Adrenal gland (tissue), 12 donors: ENCODE data around the gene FNBP1L. TPM values are rescaled to one million over a fixed set of nuclear protein-coding genes. Genes with fewer than 3 reads are reported as not detected.

ENCODE experiments used
- DNase-seq, 7 donors: peaks; one replicate each; pipeline ENCODE4 v3.0.0-alpha.2; 2019 to 2020
- H3K27ac ChIP-seq, 5 donors: fragments of 200-600 bp; sonication (generic) in 4 of 5; 1 replicate in 3 of 5; 2 replicates in 2 of 5; pipeline versions ENCODE4 v1.5.1 to v1.8.0; 2016 to 2020; ENCODE audit warnings: mild to moderate bottlenecking in 1 of 5
- H3K27me3 ChIP-seq: fragments of 200-600 bp; 2 replicates; pipeline ENCODE4 v1.8.0; 2021
- H3K36me3 ChIP-seq, 2 donors: fragments of 200-600 bp; replicated peaks in 1 of 2; 1 replicate in 1 of 2; 2 replicates in 1 of 2; pipeline versions ENCODE4 v1.5.1 to v1.8.0; 2018 to 2022
- H3K4me1 ChIP-seq, 2 donors: fragments of 200-600 bp; replicated peaks in 1 of 2; 1 replicate in 1 of 2; 2 replicates in 1 of 2; pipeline versions ENCODE4 v1.5.1 to v1.8.0; 2018 to 2021
- H3K4me3 ChIP-seq, 4 donors: fragments of 200-600 bp; sonication (generic) in 3 of 4; one replicate each; pipeline ENCODE4 v1.5.1; 2016 to 2018
- H3K9me3 ChIP-seq, 3 donors: fragments of 200-600 bp; sonication (generic) in 1 of 3; replicated peaks in 1 of 3; 1 replicate in 2 of 3; 2 replicates in 1 of 3; pipeline versions ENCODE4 v1.5.1 to v1.8.0; 2016 to 2021
- CTCF ChIP-seq, 6 experiments: fragments of 450-650 bp in 4 of 6; fragments of 200-600 bp in 2 of 6; sonication (generic) in 1 of 6; IDR thresholded peaks; 1 replicate in 5 of 6; 2 replicates in 1 of 6; pipeline versions ENCODE4 v1.5.1 to v1.8.0; 2016 to 2021; ENCODE audit warnings: antibody characterized with exemption in 6 of 6, mild to moderate bottlenecking in 2 of 6, moderate library complexity in 1 of 6
- POLR2A ChIP-seq, 2 donors: fragments of 450-650 bp; IDR thresholded peaks; one replicate each; pipeline ENCODE4 v1.6.1; 2017; ENCODE audit warnings: antibody characterized with exemption in 2 of 2, mild to moderate bottlenecking in 2 of 2, moderate library complexity in 1 of 2
- WGBS, 4 donors: extraction: QIAGEN DNeasy Blood & Tissue Kit in 2 of 4; methylation state at CpG; one replicate each; pipeline versions ENCODE4 v1.1.5 to v1.1.7; 2013 to 2017; 5-methylcytosine and 5-hydroxymethylcytosine counted together
- intact Hi-C, 2 donors: fragments of 100-400 bp; cut with DNase I; formaldehyde crosslinking; loops; one replicate each; pipeline versions ENCODE4 v1.14.1 to v1.15.0; 2022 to 2023
- polyA plus RNA-seq, 3 donors: library from polyadenylated mRNA; stranded (reverse); fragments of 200-250 nt in 2 of 3; fragments of 350-450 nt in 1 of 3; fragmentation: Illumina TruSeq in 1 of 3; extraction: RNeasy Lipid Tissue Mini Kit (QIAGEN cat#74804) in 1 of 3; gene quantifications; one replicate each; pipeline ENCODE4 v1.2.3, GENCODE V29; 2013 to 2014
- total RNA-seq, 9 donors: library from RNA; depleted of rRNA in 4 of 9; stranded (reverse); fragments of >200 nt in 4 of 9; fragments of 120-200 nt in 1 of 9; fragmentation: NEBNext Ultra II Directional in 1 of 9; extraction: Animal tissue kit (Norgen Biotek cat#: 25700) in 1 of 9; gene quantifications; one replicate each; pipeline versions ENCODE4 v1.1.0 to v1.2.4, GENCODE V29; 2013 to 2023
- donor health status: healthy with polysubstance abuse.
- donor health status: Bipolar disorder and iron deficiency.
- donor health status: DM: yes; HTN: yes; CAD: no.
- donor health status: DM: no; HTN: no; CAD: no.
- donor health status: DM: no; HTN: no; CAD: no.
- donor health status: DM: yes; HTN: yes; CAD: no.

FNBP1L gene
- total and polyA plus RNA-seq, 12 donors = 6.1 to 21.4 (median 14.3) TPM

DNA sequence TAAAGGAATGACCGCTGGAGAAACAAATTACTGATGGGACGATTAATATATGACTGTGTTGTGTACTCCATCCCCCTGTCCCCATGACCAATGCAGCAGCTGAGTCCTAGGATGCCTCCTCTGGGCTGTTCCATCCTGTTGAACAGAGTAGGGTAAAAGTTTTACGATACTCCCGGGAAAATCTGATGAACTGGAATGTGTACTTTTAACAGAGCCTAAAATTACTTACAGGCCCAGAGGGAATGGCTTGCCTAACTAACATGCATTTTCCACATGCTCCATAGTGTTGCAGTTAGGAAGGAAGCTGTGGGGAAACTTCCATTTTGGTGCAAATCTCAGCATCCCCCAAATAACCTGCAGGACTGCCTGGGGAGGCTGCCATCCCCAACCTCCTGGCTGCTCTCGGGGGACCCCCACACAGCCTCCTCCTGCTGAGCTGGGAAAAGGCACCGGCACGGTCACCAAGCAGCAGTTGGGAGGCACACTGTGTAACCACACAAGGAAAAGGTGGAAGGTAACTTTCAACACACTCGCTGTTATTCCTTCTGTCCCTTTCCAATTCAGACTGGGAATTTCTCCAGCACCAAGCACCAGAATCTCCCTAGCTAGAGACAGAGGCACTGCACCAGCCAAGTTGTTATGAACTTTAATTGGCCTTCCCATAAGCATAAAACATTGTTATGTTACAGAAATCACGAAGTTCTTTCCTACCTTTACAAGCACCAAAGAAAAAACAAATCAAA is 136.5 kb downstream of the FNBP1L start:
- peak in 2 of 7 donors; percentile 22 to 46 for DNase-seq
- peak overlapping the region; percentile 8 to 85 (median 69) for H3K27ac ChIP-seq
- no peak for TF ChIP-seq POLR2A (IDR thresholded peaks at IDR 0.05)
- TF ChIP-seq CTCF (IDR thresholded peaks at IDR 0.05) = peak in 4 of 6 experiments; percentile 26 to 40 (median 34)
- H3K27me3 ChIP-seq = no peaks in the 10 kb centered on the region
- intact Hi-C loops = no loop called here
- H3K4me1 ChIP-seq = peaks cover 11 to 29% of the 10 kb centered on the region in 2 donors
- no peak overlapping the region for H3K4me3 ChIP-seq
- no peaks in the 10 kb centered on the region for H3K9me3 ChIP-seq
- H3K36me3 ChIP-seq = peaks cover 0 to 62% of the 10 kb centered on the region in 2 donors
- 71 to 76% (median 75%) methylated on average over 9 of the region's 9 CpGs for WGBS, 4 donors

DNA sequence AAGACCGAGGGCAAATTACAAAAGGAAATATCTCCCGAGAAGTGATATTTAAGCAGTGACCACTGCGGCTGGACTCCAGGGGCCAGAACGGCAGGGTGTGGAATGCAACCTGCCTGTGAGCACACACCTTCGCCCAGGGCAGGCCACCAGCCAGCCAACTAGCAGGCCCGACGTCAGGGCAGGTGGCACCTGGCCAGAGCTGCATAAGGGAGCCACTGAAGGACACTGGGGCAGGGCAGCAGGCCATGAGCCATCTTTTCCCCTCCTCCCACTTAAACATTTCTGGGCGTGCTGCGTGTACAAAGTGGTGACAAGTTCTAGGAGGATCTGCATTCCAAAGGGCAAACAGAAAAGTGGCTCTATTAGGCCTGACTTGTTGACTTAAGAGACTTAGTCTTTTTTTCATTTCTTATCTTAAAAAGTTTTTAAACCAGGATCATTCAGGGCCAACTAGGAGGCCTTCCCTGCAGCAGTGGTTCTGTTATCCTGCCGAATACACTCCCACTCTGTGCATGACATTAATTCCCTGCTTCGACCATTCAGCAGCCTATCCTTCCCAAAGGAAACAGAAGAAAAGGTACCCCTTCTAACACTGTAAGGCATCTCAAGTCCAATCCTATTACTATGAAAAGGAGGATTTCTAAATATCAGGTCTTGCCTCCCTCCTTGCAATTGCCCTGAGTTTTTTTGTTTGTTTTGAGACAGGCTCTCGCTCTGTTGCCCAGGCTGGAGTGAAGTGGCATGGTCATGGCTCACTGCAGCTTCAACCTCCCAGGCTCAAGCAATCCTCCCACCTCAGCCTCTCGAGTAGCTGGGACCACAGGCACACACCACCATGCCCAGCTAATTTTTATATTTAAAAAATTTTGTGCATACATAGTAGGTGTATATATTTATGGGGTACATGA is 137.4 kb downstream of the FNBP1L start:
- TF ChIP-seq POLR2A (IDR thresholded peaks at IDR 0.05) (peak in 1 of 2 donors; percentile 30), CTCF (IDR thresholded peaks at IDR 0.05) (no peak)
- intact Hi-C loops = no loop called here
- peaks cover 7 to 20% of the 10 kb centered on the region in 2 donors for H3K4me1 ChIP-seq
- H3K9me3 ChIP-seq = no peaks in the 10 kb centered on the region
- WGBS, 4 donors = 39 to 43% (median 42%) methylated on average over 13 of the region's 13 CpGs
- H3K4me3 ChIP-seq = no peak overlapping the region
- H3K36me3 ChIP-seq = peaks cover 0 to 70% of the 10 kb centered on the region in 2 donors
- no peaks in the 10 kb centered on the region for H3K27me3 ChIP-seq
- peak overlapping the region; percentile 8 to 85 (median 69) for H3K27ac ChIP-seq
- DNase-seq = peak; percentile 91 to 96 (median 95)

- Histone ChIP-seq H3K27me3 (no peaks in the 10 kb centered on the region), H3K9me3 (no peaks in the 10 kb centered on the region), H3K4me3 (no peak overlapping the region), H3K36me3 (peaks cover 0 to 53% of the 10 kb centered on the region in 2 donors), H3K27ac (peak overlapping the region in 1 of 5 donors; percentile 11), H3K4me1 (peaks cover 7 to 28% of the 10 kb centered on the region in 2 donors)
- no peak for DNase-seq
- intact Hi-C loops = no loop called here
- 83 to 100% (median 92%) methylated on average over 5 of the region's 5 CpGs for WGBS, 4 donors
- no peak for TF ChIP-seq POLR2A (IDR thresholded peaks at IDR 0.05)
- TF ChIP-seq CTCF (IDR thresholded peaks at IDR 0.05) = no peak
Observed at GRCh38 chr1:93587354-93587753, 139.4 kb downstream of the FNBP1L start.

GRCh38 chr1:93588206-93588605 is 140.3 kb downstream of the FNBP1L start:
- intact Hi-C loops = no loop called here
- no peaks in the 10 kb centered on the region for H3K27me3 ChIP-seq
- no peaks in the 10 kb centered on the region for H3K9me3 ChIP-seq
- H3K27ac ChIP-seq = no peak overlapping the region
- no peak for TF ChIP-seq CTCF (IDR thresholded peaks at IDR 0.05)
- TF ChIP-seq POLR2A (IDR thresholded peaks at IDR 0.05) = no peak
- H3K4me3 ChIP-seq = no peak overlapping the region
- no peak for DNase-seq
- WGBS, 4 donors = 66 to 74% (median 70%) methylated on average over 6 of the region's 6 CpGs
- H3K36me3 ChIP-seq = peaks cover 0 to 44% of the 10 kb centered on the region in 2 donors
- H3K4me1 ChIP-seq = peaks cover 11 to 37% of the 10 kb centered on the region in 2 donors
